Activated T-helper 1 cell treated with Interleukin-2 at 50 U/mL for 16 hours (primary cell): Measurements from ENCODE around the gene NDUFS7.
A peak's percentile ranks its signal among the peaks of the same experiment; 100 is the strongest.
"Not testable (repeated sequence)": the region's sequence is repeated elsewhere in the genome, so short reads cannot be mapped to it uniquely, and the experiment has no call there.

Source experiments
- DNase-seq: peaks from one replicate; pipeline ENCODE4 v3.0.0-alpha.2; 2020; ENCODE audit warnings: low read depth

NDUFS7 gene

DNA sequence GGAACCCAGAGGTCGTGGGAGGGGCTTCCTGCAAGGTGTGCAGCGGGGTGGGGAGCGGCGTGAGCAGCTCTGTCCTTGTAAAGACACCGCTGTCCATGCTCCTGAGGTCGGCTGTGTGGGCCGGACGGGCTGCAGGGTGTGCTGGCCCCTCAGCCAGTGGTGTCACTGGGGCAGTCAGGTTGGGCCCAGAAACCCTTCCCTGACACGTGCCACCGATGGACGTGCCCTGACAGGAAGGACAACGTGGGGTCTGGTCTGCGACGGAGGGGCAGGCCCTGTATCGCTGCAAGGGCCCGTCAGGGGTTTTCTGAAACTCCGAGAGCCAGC, 50.3 kb downstream of the NDUFS7 start:
- no peak for DNase-seq

DNA sequence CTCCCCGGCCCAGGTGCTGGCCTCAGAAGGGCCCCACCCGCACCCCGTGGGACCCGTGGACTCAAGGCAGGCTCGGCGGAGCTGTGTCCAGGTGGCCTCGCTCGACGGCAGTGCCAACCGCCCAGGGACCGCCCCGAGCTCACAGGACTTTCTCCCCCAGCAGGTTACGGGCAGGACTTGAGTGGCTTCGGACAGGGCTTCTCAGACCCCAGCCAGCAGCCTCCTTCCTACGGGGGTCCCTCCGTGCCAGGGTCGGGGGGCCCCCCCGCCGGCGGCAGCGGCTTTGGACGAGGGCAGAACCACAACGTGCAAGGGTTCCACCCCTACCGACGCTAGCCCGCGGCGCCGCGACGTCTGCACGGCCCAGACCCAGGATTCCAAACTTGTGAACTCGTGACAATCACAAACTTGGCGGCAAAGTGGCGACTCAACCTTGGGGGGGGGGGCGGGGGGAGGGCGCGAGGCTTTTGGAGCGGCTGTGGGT, 50.9 kb downstream of the NDUFS7 start:
- no peak for DNase-seq

DNA sequence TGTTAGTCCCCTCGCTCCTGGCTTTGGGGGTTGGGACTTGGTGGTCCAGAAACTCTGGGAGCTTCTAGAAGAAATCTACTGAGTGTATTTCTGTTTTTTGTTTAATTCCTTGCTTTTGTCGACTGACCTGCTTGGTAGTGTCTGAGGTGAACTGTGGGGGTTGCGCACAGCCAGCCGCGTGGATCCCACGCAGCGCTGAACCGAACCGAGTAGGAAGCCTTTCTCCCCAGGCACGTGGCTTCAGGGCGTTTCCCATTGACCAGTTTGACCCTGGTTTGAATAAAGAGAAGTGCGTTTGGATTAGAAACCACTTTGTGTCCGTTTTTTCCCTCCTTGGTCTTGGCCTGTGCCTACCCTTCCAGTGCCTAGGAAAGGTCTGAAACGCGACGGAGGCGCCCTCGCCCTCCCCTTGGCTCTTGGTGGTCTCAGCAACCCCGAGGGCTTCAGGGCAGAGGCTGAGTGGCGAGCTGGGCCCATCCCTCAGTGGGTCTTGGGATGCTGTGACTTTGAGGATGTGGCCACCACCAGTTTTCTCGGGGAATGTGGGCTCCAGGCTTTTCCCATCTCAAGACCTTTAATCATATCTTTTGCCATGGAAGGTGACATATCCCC, 51.8 kb downstream of the NDUFS7 start:
- no peak for DNase-seq

DNA sequence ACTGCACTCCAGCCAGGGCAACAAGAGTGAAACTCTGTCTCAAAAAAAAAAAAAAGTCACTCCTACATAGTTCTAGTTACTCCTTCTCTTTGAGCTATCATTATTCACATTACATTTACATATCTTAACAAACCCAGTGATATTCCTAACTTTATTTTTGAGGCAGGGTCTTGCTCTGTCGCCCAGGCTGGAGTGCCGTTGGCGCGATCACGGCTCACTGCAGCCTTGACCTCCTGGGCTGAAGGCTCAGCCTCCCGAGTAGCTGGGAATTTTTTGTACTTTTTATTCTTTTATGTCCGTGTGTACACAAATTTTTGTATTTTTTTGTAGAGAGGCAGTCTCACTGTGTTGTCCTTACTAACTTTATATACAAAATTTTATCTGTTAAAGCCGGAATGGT, 53.9 kb downstream of the NDUFS7 start:
- no peak for DNase-seq

DNA sequence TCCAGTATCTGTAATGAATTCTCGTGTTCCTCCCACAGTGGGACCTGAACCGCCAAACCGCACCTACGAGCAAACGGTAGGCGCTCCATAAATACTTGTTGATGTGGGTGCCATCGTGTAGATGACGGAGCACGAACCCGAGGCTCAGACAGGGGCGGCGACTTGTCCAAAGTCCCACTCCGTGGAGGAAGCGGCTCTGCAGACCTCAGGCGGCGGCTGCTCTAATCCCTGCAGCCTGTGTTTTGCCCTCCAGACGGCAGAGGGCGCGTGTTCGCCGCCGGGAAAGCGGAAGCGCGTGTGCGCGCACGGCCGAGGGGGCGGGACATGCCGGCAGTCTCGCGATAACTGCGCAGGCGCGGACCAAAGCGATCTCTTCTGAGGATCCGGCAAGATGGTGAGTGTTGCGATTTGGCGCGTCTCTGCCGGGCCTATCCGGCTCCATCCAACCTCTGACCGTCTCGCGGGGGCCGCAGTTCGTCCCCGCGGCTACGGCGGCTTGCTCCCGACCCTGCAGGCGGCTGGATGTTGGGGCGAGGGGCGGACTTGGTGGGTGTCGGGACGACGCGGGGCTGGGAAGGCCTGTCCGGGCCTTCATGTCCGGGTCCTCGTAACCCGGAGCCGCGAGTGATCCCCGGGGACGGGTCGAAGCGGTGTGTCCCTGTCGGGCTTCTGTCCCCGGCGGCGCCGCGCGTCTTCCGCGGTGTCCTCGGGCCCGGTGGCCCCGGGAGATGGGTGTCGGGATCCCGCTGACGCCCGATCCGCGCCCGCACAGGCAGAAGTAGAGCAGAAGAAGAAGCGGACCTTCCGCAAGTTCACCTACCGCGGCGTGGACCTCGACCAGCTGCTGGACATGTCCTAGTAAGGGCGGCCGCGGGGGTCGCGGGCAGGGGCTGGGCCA, 54.6 kb downstream of the NDUFS7 start, which contains the start of gene RPS15:
RPS15 (plus strand) TSS at position 362 of the 898 bp plus-strand sequence; CDS start at position 392, 30 bp downstream.
- peak; percentile 96 for DNase-seq

DNA sequence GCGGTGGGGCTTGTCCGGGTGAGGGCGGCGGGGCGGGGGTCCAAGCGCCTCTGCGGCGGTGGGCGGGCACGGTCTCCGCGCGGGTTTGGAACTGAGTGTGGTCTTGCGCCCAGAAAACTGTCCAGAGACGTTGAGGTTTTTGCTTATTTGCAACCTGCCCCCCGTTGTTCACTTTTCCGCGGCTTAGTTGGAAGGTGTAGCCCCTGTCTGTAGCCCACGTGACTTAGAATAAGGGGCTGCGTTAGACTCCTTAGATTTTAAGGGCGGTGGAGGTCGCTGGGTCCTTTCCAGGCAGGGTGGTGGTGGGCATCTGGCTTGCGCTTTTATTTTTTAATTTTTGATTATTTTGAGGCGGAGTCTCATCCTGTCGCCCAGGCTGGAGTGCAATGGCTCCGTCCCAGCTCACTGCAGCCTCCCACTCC, 55.2 kb downstream of the NDUFS7 start:
- no peak for DNase-seq

DNA sequence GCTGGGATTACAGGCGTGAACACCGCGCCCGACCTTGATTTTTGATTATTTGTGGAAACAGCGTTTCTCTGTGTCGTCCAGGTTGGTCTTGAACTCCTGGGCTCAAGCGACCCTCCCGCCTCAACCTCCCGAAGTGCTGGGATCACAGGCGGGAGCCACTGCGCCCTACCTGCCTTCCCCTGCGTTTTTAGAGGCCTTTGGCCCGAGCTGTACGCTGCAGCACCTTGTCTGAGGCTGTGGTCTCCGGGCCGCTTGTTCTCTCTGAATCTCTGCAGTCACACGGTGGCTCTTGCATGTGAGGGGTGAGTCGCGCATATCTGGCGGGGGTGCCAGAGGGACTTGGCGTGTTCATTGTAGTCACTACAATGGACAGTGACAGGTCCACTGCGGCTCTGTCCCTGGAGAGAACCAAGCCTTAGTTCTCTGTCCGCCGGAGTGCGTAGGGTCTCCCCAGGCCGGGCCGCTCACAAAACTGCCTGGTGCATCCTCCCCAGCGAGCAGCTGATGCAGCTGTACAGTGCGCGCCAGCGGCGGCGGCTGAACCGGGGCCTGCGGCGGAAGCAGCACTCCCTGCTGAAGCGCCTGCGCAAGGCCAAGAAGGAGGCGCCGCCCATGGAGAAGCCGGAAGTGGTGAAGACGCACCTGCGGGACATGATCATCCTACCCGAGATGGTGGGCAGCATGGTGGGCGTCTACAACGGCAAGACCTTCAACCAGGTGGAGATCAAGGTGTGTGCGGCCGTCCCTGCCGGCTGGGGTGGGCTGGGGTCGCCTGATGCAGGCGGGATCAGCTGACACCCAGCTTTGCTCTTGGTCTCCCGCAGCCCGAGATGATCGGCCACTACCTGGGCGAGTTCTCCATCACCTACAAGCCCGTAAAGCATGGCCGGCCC, 56.1 kb downstream of the NDUFS7 start:
- DNase-seq = not testable (repeated sequence)

DNA sequence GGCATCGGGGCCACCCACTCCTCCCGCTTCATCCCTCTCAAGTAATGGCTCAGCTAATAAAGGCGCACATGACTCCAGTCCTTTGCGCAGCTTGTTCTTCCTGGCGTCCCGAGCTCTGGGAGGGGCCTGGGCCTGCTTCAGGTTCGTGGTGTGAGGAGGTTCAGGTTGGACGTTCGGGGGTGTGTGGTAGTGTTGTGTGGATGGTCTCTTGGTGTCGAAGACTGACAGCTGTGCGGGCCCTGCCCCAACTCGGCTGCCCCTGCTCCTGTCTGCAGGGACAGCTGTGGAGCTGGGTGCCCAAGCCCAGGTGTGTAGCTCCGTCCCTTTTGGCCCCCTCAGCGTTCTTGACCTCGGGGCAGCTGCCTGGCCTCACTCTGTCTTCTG, 56.7 kb downstream of the NDUFS7 start:
- no peak for DNase-seq

DNA sequence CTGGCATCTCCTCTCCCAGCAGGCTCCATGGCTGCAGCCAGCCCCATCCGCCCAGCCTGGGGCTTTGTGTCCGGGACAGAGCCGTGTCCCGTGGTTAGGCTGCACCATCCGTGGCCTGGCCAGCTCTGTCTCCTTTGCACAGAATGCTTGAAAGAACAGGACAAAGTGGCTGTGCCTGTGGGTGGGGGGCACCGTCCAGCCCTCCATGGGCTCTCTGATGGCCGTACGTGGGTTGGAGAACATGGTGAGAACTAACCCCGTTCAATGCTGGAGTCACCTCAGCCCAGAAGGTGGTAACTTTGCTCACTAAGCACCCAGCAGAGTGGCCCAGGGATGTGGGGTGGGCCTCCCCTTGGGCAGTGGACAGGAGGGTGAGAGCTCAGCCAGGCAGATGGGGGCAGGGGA, 57.3 kb downstream of the NDUFS7 start:
- no peak for DNase-seq

DNA sequence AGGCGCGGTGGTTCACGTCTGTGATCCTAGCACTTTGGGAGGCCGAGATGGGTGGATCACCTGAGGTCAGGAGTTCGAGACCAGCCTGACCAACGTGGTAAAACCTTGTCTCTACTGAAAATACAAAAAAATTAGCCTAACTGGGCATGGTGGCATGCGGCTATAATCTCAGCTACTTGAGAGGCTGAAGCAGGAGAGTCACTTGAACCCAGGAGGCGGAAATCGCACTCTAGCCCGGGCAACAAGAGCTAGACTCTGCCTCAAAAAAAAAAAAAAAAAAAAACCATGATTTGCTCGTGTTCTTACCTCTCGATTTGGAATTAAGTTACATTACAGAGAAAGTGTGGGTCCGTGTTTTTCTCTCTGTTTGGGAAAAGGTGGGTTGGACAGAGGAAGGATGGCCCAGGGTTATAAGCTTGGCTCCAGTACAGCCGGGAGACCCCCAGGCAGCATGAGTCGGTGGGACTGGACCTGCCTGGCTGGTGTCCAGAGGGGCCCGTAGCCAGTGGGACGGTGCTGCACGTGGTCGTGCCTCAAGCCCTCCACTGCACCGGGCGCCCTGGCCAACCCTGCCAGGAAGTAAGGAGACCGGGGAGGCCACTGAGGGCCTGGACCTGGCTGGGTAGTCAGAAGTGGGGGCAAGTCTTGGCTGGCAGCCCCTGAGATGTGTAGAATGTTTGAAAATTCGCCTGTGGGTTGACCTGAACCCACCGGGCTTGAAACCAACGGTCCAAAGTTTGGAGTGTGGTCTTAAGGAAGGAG, 58.2 kb downstream of the NDUFS7 start:
- no peak for DNase-seq
